ENCODE results near the gene DPEP3. TPM values are rescaled to one million over a fixed set of nuclear protein-coding genes. Genes with fewer than 3 reads are reported as not detected.
"Not testable (repeated sequence)": the region's sequence is repeated elsewhere in the genome, so short reads cannot be mapped to it uniquely, and the experiment has no call there.

The DPEP3 gene
- total RNA-seq, 1 donor from 2014 or later = not detected

- Mint-ChIP-seq H3K27me3 (ENCODE audit: unreplicated experiment) (no peaks in the 10 kb centered on the region), H3K9me3 (ENCODE audit: unreplicated experiment) (peaks cover 5% of the 10 kb centered on the region), H3K4me3 (ENCODE audit: unreplicated experiment) (no peak overlapping the region), H3K4me1 (ENCODE audit: low read depth, unreplicated experiment) (peaks cover 2% of the 10 kb centered on the region), H3K36me3 (ENCODE audit: unreplicated experiment) (peaks cover under 1% of the 10 kb centered on the region), H3K27ac (ENCODE audit: unreplicated experiment) (no peak overlapping the region)
- no peak for DNase-seq
- TF ChIP-seq, protein P1, sequence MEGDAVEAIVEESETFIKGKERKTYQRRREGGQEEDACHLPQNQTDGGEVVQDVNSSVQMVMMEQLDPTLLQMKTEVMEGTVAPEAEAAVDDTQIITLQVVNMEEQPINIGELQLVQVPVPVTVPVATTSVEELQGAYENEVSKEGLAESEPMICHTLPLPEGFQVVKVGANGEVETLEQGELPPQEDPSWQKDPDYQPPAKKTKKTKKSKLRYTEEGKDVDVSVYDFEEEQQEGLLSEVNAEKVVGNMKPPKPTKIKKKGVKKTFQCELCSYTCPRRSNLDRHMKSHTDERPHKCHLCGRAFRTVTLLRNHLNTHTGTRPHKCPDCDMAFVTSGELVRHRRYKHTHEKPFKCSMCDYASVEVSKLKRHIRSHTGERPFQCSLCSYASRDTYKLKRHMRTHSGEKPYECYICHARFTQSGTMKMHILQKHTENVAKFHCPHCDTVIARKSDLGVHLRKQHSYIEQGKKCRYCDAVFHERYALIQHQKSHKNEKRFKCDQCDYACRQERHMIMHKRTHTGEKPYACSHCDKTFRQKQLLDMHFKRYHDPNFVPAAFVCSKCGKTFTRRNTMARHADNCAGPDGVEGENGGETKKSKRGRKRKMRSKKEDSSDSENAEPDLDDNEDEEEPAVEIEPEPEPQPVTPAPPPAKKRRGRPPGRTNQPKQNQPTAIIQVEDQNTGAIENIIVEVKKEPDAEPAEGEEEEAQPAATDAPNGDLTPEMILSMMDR (IDR thresholded peaks at IDR 0.05; ENCODE audit: partially characterized antibody, unreplicated experiment) = no peak
Measured at GRCh38 chr16:67977469-67978227, 2.7 kb downstream of the DPEP3 start.

GRCh38 chr16:67977005-67977404 is 3.3 kb downstream of the DPEP3 start:
- DNase-seq = no peak
- Mint-ChIP-seq H3K27ac (ENCODE audit: unreplicated experiment) (no peak overlapping the region), H3K9me3 (ENCODE audit: unreplicated experiment) (peaks cover 5% of the 10 kb centered on the region), H3K4me3 (ENCODE audit: unreplicated experiment) (no peak overlapping the region), H3K4me1 (ENCODE audit: low read depth, unreplicated experiment) (peaks cover 2% of the 10 kb centered on the region), H3K27me3 (ENCODE audit: unreplicated experiment) (no peaks in the 10 kb centered on the region), H3K36me3 (ENCODE audit: unreplicated experiment) (no peaks in the 10 kb centered on the region)
- TF ChIP-seq, protein P1 (IDR thresholded peaks at IDR 0.05; ENCODE audit: partially characterized antibody, unreplicated experiment) = no peak

DNA sequence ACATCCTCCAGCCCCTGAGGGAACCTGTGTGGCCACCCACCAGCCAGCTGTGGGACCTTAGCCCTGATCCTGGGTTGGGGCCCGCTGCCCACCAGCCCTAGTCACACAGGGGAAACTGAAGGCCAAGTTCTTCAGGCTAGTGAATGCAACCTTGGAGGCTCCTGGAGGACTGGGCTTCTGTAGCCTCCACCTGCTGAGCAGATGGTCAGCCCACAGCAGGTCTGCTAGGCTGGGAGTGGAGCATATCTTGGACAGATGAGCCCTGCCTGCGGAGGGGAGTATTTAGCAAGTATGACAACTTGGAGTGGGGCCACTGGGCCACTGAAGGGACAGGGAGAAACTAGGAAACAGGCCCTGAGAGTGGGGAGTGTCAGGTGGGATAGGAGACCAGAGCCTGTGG is 4.1 kb downstream of the DPEP3 start:
- H3K27ac Mint-ChIP-seq (ENCODE audit: unreplicated experiment) = no peak overlapping the region
- TF ChIP-seq, protein P1 (IDR thresholded peaks at IDR 0.05; ENCODE audit: partially characterized antibody, unreplicated experiment) = no peak
- H3K4me1 Mint-ChIP-seq (ENCODE audit: low read depth, unreplicated experiment) = peaks cover 2% of the 10 kb centered on the region
- no peak overlapping the region for H3K4me3 Mint-ChIP-seq (ENCODE audit: unreplicated experiment)
- no peaks in the 10 kb centered on the region for H3K36me3 Mint-ChIP-seq (ENCODE audit: unreplicated experiment)
- H3K27me3 Mint-ChIP-seq (ENCODE audit: unreplicated experiment) = no peaks in the 10 kb centered on the region
- DNase-seq = no peak
- H3K9me3 Mint-ChIP-seq (ENCODE audit: unreplicated experiment) = peaks cover 5% of the 10 kb centered on the region

DNA sequence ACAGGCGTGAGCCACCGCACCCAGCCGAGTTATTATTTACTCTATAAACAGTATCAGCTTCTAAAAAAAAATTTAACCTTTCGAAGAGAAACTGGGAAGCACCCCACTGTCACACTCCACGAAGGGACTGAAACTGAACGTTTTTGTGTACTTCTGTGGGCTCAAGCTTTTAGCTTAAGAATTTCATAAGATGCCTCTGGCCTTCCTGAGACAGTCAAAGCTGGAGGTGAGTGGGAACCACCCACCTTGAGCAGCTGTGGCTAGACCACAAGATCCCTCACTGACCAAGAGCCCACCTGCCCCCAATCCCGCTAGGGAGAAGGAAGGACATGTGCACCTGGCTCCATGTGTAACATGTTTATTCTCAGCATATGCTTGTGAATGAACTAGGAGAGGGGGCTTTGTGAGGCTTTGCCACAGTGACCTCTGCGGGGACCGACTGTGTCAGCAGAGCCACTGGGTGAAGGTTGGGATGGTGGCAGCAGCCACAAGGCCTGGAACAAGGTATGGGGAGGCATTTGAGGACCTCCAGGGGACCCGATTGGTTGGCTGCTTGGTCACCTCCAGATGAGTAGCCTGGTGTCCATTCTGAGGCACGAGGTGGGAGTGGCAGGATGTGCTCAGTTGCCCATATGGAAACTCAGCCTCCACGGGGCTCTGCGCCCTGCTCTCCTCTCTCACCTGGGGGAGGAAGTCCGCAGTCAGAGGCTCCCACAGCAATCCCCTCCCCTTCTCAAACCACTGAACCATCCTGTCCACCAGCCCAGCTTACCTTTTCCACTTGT is 4.8 kb downstream of the DPEP3 start:
- DNase-seq = no peak
- H3K36me3 Mint-ChIP-seq (ENCODE audit: unreplicated experiment) = no peaks in the 10 kb centered on the region
- peaks cover 4% of the 10 kb centered on the region for H3K27me3 Mint-ChIP-seq (ENCODE audit: unreplicated experiment)
- H3K27ac Mint-ChIP-seq (ENCODE audit: unreplicated experiment) = no peak overlapping the region
- H3K4me1 Mint-ChIP-seq (ENCODE audit: low read depth, unreplicated experiment) = peaks cover 2% of the 10 kb centered on the region
- H3K4me3 Mint-ChIP-seq (ENCODE audit: unreplicated experiment) = no peak overlapping the region
- TF ChIP-seq, protein P1 (IDR thresholded peaks at IDR 0.05; ENCODE audit: partially characterized antibody, unreplicated experiment) = no peak
- H3K9me3 Mint-ChIP-seq (ENCODE audit: unreplicated experiment) = peaks cover 3% of the 10 kb centered on the region

DNA sequence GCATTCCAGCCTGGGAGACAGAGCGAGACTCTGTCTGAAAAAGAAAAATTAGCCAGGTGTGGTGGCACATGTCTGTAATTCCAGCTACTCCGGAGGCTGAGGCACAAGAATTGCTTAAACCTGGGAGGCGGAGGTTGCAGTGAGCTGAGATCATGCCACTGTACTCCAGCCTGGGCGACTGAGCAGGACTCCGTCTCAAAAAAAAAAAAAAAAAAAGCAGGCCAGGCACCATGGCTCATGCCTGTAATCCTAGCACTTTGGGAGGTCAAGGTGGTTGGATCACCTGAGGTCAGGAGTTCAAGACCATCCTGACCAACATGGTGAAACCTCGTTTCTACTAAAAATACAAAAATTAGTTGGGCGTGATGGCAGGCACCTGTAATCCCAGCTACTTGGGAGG is 8.0 kb downstream of the DPEP3 start:
- not testable (repeated sequence) for DNase-seq; H3K36me3 Mint-ChIP-seq (ENCODE audit: unreplicated experiment); H3K27ac Mint-ChIP-seq (ENCODE audit: unreplicated experiment); H3K27me3 Mint-ChIP-seq (ENCODE audit: unreplicated experiment); H3K4me1 Mint-ChIP-seq (ENCODE audit: low read depth, unreplicated experiment); H3K9me3 Mint-ChIP-seq (ENCODE audit: unreplicated experiment); H3K4me3 Mint-ChIP-seq (ENCODE audit: unreplicated experiment)

Measured in glutamatergic neuron (in vitro differentiated cells).